Dedifferentiated amniotic fluid mesenchymal stem cell (primary cell): ENCODE results near the gene DLG5.

ENCODE experiments used
- DNase-seq: peaks from one replicate; pipeline ENCODE4 v3.0.0-alpha.2; 2016; ENCODE audit errors: extremely low spot score

Gene DLG5

GRCh38 chr10:77867124-77867719, 59.3 kb downstream of the DLG5 start:
- DNase-seq, result no peak

- DNase-seq, result no peak
Measured at GRCh38 chr10:77866598-77866997, 60.0 kb downstream of the DLG5 start.

GRCh38 chr10:77865580-77866324, 60.8 kb downstream of the DLG5 start:
- DNase-seq, result no peak

- no peak for DNase-seq
Measured at GRCh38 chr10:77864151-77864851, 62.3 kb downstream of the DLG5 start.

- no peak for DNase-seq
Measured at GRCh38 chr10:77863446-77863845, 63.1 kb downstream of the DLG5 start.

GRCh38 chr10:77862595-77862994, 64.0 kb downstream of the DLG5 start:
- DNase-seq, result no peak

- DNase-seq, result no peak
Measured at GRCh38 chr10:77861366-77861765, 65.2 kb downstream of the DLG5 start.

- no peak for DNase-seq
Measured at GRCh38 chr10:77859865-77860282, 66.7 kb downstream of the DLG5 start.

- DNase-seq, result no peak
Measured at GRCh38 chr10:77859200-77859864, 67.2 kb downstream of the DLG5 start.

- no peak for DNase-seq
Measured at GRCh38 chr10:77857272-77857671, 69.3 kb downstream of the DLG5 start.

GRCh38 chr10:77856566-77856965, 70.0 kb downstream of the DLG5 start:
- DNase-seq, result no peak

GRCh38 chr10:77855404-77856155, 71.0 kb downstream of the DLG5 start:
- DNase-seq, result no peak

GRCh38 chr10:77854115-77854514, 72.4 kb downstream of the DLG5 start:
- no peak for DNase-seq

- DNase-seq, result no peak
Measured at GRCh38 chr10:77853256-77853655, 73.3 kb downstream of the DLG5 start.

- DNase-seq, result no peak
Measured at GRCh38 chr10:77850620-77851231, 75.8 kb downstream of the DLG5 start.

GRCh38 chr10:77849039-77849664, 77.4 kb downstream of the DLG5 start:
- DNase-seq, result no peak

- peak; percentile 44 for DNase-seq
Measured at GRCh38 chr10:77846718-77847311, 79.7 kb downstream of the DLG5 start.

GRCh38 chr10:77845451-77845850, 81.1 kb downstream of the DLG5 start:
- no peak for DNase-seq

- DNase-seq, result peak; percentile 52
Measured at GRCh38 chr10:77844713-77845445, 81.7 kb downstream of the DLG5 start.

- no peak for DNase-seq
Measured at GRCh38 chr10:77844177-77844576, 82.4 kb downstream of the DLG5 start.
